ENCODE data around the gene C20orf204.

Gene C20orf204

GRCh38 chr20:64029293-64030117 lies 6.5 kb upstream of the C20orf204 start:
- Histone ChIP-seq H3K4me1 (ENCODE audit: insufficient read depth, insufficient read length) (peaks cover 6% of the 10 kb centered on the region), H3K9me3 (ENCODE audit: insufficient read depth, low read length) (no peaks in the 10 kb centered on the region), H3K4me3 (ENCODE audit: insufficient read length, low read depth) (no peak overlapping the region), H3K36me3 (ENCODE audit: insufficient read depth, insufficient read length, low read length) (peaks cover 94% of the 10 kb centered on the region), H3K9ac (ENCODE audit: insufficient read length, low read depth) (no peak overlapping the region), H3K27me3 (ENCODE audit: insufficient read depth, insufficient read length) (no peaks in the 10 kb centered on the region)
- no peak for DNase-seq (ENCODE audit: low read depth, low spot score)
- TF ChIP-seq SUZ12 (IDR thresholded peaks at IDR 0.05; ENCODE audit: extremely low read depth, insufficient read depth, insufficient read length) = no peak
- TF ChIP-seq ZNF274 (IDR thresholded peaks at IDR 0.05; ENCODE audit: low read depth, low read length) = no peak
- TF ChIP-seq YY1 (IDR thresholded peaks at IDR 0.05; ENCODE audit: insufficient read depth, insufficient read length) = no peak

- TF ChIP-seq ZNF274 (IDR thresholded peaks at IDR 0.05; ENCODE audit: low read depth, low read length) (no peak), YY1 (IDR thresholded peaks at IDR 0.05; ENCODE audit: insufficient read depth, insufficient read length) (no peak), SUZ12 (IDR thresholded peaks at IDR 0.05; ENCODE audit: extremely low read depth, insufficient read depth, insufficient read length) (no peak)
- no peaks in the 10 kb centered on the region for H3K9me3 ChIP-seq (ENCODE audit: insufficient read depth, low read length)
- H3K36me3 ChIP-seq (ENCODE audit: insufficient read depth, insufficient read length, low read length) = peaks cover 93% of the 10 kb centered on the region
- H3K9ac ChIP-seq (ENCODE audit: insufficient read length, low read depth) = no peak overlapping the region
- H3K4me1 ChIP-seq (ENCODE audit: insufficient read depth, insufficient read length) = peaks cover 9% of the 10 kb centered on the region
- no peaks in the 10 kb centered on the region for H3K27me3 ChIP-seq (ENCODE audit: insufficient read depth, insufficient read length)
- no peak overlapping the region for H3K4me3 ChIP-seq (ENCODE audit: insufficient read length, low read depth)
- no peak for DNase-seq (ENCODE audit: low read depth, low spot score)
Measured at GRCh38 chr20:64030371-64031134, 5.4 kb upstream of the C20orf204 start.

- peaks cover under 1% of the 10 kb centered on the region for H3K27me3 ChIP-seq (ENCODE audit: insufficient read depth, insufficient read length)
- DNase-seq (ENCODE audit: low read depth, low spot score) = no peak
- no peak overlapping the region for H3K4me3 ChIP-seq (ENCODE audit: insufficient read length, low read depth)
- no peak overlapping the region for H3K9ac ChIP-seq (ENCODE audit: insufficient read length, low read depth)
- peaks cover 21% of the 10 kb centered on the region for H3K4me1 ChIP-seq (ENCODE audit: insufficient read depth, insufficient read length)
- H3K36me3 ChIP-seq (ENCODE audit: insufficient read depth, insufficient read length, low read length) = peaks cover 87% of the 10 kb centered on the region
- TF ChIP-seq ZNF274 (IDR thresholded peaks at IDR 0.05; ENCODE audit: low read depth, low read length) (no peak), YY1 (IDR thresholded peaks at IDR 0.05; ENCODE audit: insufficient read depth, insufficient read length) (no peak), SUZ12 (IDR thresholded peaks at IDR 0.05; ENCODE audit: extremely low read depth, insufficient read depth, insufficient read length) (no peak)
- H3K9me3 ChIP-seq (ENCODE audit: insufficient read depth, low read length) = no peaks in the 10 kb centered on the region
Measured at GRCh38 chr20:64031822-64032314, 4.1 kb upstream of the C20orf204 start.

- no peak for TF ChIP-seq SUZ12 (IDR thresholded peaks at IDR 0.05; ENCODE audit: extremely low read depth, insufficient read depth, insufficient read length)
- no peak for TF ChIP-seq YY1 (IDR thresholded peaks at IDR 0.05; ENCODE audit: insufficient read depth, insufficient read length)
- no peak for TF ChIP-seq ZNF274 (IDR thresholded peaks at IDR 0.05; ENCODE audit: low read depth, low read length)
- peaks cover 76% of the 10 kb centered on the region for H3K36me3 ChIP-seq (ENCODE audit: insufficient read depth, insufficient read length, low read length)
Measured at GRCh38 chr20:64032706-64033624, 3.0 kb upstream of the C20orf204 start.

GRCh38 chr20:64033981-64034493 lies 1.9 kb upstream of the C20orf204 start:
- Histone ChIP-seq H3K9me3 (ENCODE audit: insufficient read depth, low read length) (no peaks in the 10 kb centered on the region), H3K36me3 (ENCODE audit: insufficient read depth, insufficient read length, low read length) (peaks cover 67% of the 10 kb centered on the region), H3K4me1 (ENCODE audit: insufficient read depth, insufficient read length) (peaks cover 24% of the 10 kb centered on the region), H3K9ac (ENCODE audit: insufficient read length, low read depth) (no peak overlapping the region), H3K27me3 (ENCODE audit: insufficient read depth, insufficient read length) (peaks cover 19% of the 10 kb centered on the region), H3K4me3 (ENCODE audit: insufficient read length, low read depth) (no peak overlapping the region)
- TF ChIP-seq YY1 (IDR thresholded peaks at IDR 0.05; ENCODE audit: insufficient read depth, insufficient read length) (no peak), SUZ12 (IDR thresholded peaks at IDR 0.05; ENCODE audit: extremely low read depth, insufficient read depth, insufficient read length) (no peak), ZNF274 (IDR thresholded peaks at IDR 0.05; ENCODE audit: low read depth, low read length) (no peak)
- DNase-seq (ENCODE audit: low read depth, low spot score) = no peak

More at GRCh38 chr20:64032706-64033624, 3.0 kb upstream of the C20orf204 start:
- Histone ChIP-seq H3K4me3 (ENCODE audit: insufficient read length, low read depth) (no peak overlapping the region), H3K27me3 (ENCODE audit: insufficient read depth, insufficient read length) (peaks cover 11% of the 10 kb centered on the region), H3K9ac (ENCODE audit: insufficient read length, low read depth) (no peak overlapping the region), H3K9me3 (ENCODE audit: insufficient read depth, low read length) (no peaks in the 10 kb centered on the region), H3K4me1 (ENCODE audit: insufficient read depth, insufficient read length) (peaks cover 24% of the 10 kb centered on the region)
- no peak for DNase-seq (ENCODE audit: low read depth, low spot score)

- Histone ChIP-seq H3K9me3 (ENCODE audit: insufficient read depth, low read length) (peaks cover 8% of the 10 kb centered on the region; the same call in 1 of the 2 replicates), H3K4me1 (ENCODE audit: insufficient read depth, insufficient read length) (peaks cover 28% of the 10 kb centered on the region), H3K9ac (ENCODE audit: insufficient read length, low read depth) (peak overlapping the region; percentile 44), H3K4me3 (ENCODE audit: insufficient read length, low read depth) (no peak overlapping the region), H3K27me3 (ENCODE audit: insufficient read depth, insufficient read length) (peaks cover 30% of the 10 kb centered on the region), H3K36me3 (ENCODE audit: insufficient read depth, insufficient read length, low read length) (peaks cover 55% of the 10 kb centered on the region)
- no peak for DNase-seq (ENCODE audit: low read depth, low spot score)
- TF ChIP-seq YY1 (IDR thresholded peaks at IDR 0.05; ENCODE audit: insufficient read depth, insufficient read length) (no peak), SUZ12 (IDR thresholded peaks at IDR 0.05; ENCODE audit: extremely low read depth, insufficient read depth, insufficient read length) (no peak), ZNF274 (IDR thresholded peaks at IDR 0.05; ENCODE audit: low read depth, low read length) (no peak)
Measured at GRCh38 chr20:64035066-64035932, 683 bp upstream of the C20orf204 start.

Data from NT2/D1 (cell line).